ENCODE measurements around the gene MCTP2.

The MCTP2 gene, protein sequence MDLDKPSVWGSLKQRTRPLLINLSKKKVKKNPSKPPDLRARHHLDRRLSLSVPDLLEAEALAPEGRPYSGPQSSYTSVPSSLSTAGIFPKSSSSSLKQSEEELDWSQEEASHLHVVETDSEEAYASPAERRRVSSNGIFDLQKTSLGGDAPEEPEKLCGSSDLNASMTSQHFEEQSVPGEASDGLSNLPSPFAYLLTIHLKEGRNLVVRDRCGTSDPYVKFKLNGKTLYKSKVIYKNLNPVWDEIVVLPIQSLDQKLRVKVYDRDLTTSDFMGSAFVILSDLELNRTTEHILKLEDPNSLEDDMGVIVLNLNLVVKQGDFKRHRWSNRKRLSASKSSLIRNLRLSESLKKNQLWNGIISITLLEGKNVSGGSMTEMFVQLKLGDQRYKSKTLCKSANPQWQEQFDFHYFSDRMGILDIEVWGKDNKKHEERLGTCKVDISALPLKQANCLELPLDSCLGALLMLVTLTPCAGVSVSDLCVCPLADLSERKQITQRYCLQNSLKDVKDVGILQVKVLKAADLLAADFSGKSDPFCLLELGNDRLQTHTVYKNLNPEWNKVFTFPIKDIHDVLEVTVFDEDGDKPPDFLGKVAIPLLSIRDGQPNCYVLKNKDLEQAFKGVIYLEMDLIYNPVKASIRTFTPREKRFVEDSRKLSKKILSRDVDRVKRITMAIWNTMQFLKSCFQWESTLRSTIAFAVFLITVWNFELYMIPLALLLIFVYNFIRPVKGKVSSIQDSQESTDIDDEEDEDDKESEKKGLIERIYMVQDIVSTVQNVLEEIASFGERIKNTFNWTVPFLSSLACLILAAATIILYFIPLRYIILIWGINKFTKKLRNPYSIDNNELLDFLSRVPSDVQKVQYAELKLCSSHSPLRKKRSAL

GRCh38 chr15:94230883-94231722 is at the start of gene MCTP2:
Gene MCTP2, plus strand, starts transcription at chr15:94231561. Its CDS starts 66,705 bp downstream, at chr15:94298266.
- DNase-seq, result peak; percentile 78

DNA sequence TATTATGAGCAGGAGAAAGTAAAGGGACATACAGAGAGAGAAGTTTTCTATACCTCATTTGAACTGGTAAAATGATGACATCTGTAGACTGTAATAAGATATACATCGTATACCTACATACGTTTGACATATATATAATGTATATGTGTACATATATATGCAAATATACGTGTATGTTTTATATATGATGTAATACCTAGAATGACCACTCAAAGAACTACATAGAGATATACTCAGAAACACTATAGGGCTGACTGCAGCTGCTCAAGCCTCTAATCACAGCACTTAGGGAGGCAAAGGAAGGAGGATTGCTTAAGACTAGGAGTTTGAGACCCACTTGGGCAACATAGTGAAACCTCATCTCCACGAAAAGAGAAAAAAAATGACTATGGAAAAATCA is 48.5 kb upstream of the MCTP2 start:
- DNase-seq, result no peak

- no peak for DNase-seq
Measured at GRCh38 chr15:94185547-94186236, 45.7 kb upstream of the MCTP2 start.

DNA sequence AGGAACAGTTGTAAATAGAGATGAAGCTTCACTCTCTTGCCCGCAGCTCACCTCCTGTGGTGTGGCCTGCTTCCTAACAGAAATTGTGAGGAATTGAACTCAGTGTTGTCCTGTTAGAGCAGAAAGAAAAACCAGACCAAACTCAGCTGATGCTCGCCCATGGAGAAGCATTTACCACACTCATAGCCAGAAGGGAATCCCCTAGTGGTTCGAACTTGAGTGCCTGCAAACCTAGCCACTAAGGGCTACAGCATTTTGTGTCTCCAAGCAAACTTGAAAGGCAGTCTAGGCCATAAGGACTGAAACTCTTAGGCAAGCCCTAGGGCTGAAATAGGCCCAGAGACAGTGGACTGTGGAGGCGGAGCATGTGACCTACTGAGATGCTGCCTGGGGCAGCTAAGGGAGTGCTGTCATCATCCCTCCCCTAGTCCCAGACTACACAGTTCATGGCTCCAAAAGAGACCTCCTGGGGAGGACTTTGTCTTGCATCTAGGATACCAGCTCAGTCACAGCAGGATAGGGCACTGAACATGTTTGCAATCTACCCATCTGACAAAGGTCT is 44.5 kb upstream of the MCTP2 start:
- DNase-seq, result no peak

DNA sequence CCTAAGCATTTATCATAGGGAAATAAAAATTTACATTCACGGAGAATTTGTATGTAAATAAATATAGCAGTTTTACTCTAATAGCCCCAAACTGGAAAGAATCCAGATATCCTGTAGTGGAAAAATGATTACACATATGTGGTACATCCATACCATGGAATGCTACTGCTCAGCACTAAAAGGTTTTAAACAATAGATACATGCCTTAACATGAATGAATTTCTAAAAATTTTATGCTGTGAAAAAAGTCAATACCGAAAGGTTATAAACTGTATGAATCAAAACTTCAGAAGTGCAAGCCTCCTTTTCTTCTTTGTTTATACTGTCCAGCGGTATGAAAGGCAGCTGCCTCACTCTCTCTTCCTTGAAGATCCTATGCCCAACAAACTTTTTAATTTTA is 37.5 kb upstream of the MCTP2 start:
- no peak for DNase-seq

DNA sequence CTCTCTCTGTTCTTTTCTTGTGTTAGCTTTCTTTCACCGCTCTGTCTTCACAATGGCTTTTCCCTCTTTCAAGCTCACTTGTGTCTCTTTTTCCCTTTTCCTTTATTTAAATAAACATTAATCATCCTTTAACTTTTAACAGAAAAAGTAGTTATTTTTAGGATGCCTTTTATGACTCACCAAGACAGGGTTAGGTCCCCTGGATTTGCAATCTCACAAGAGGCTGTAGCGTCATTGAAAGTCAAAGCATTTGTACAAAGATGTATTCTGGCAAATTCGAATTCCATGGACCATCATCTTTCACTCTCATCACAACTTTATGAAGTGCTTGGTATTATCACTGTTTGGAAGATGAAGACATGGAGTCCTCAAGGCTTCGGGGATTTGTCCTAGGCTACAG is 34.8 kb upstream of the MCTP2 start:
- no peak for DNase-seq

- no peak for DNase-seq
Measured at GRCh38 chr15:94198633-94199032, 32.7 kb upstream of the MCTP2 start.

GRCh38 chr15:94199725-94200124 is 31.6 kb upstream of the MCTP2 start:
- DNase-seq, result no peak

DNA sequence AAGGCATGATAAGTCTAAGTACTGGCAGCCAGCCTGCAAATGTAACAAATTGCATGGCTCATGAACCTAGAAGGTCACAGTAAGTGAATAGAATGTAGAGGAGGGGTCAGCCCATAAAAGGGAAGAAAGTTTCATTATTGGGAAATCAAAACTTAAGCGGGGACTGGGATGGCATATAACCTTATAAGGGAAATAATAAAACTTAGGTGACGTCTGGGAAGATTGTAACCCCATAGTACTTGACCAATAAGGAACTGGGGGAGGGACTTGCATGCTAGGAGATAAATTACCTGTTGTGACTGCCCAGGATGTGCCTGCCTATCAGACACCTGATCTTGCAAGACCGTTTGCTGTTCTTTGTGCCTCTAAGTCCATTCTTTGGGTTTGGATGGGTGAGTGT is 28.1 kb upstream of the MCTP2 start:
- DNase-seq, result no peak

DNA sequence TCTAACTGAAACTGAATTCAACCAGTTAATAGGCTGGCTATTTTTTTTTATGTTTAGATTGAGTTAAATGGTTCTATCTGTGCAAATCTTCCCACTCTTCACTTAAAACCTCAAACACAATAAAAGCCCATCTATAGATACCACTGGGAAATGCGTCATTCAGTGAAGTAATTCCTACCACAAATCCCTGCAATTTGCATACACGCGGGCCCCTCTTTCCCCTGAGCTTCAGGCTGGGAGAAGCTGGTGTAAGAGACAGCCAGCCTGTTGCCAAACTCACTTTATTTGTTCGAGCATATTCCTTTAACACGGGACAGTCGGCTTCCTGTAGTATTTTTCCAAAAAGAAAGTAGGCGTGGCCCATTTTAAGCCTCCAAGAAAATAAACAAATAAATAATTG is 26.0 kb upstream of the MCTP2 start:
- no peak for DNase-seq

DNA sequence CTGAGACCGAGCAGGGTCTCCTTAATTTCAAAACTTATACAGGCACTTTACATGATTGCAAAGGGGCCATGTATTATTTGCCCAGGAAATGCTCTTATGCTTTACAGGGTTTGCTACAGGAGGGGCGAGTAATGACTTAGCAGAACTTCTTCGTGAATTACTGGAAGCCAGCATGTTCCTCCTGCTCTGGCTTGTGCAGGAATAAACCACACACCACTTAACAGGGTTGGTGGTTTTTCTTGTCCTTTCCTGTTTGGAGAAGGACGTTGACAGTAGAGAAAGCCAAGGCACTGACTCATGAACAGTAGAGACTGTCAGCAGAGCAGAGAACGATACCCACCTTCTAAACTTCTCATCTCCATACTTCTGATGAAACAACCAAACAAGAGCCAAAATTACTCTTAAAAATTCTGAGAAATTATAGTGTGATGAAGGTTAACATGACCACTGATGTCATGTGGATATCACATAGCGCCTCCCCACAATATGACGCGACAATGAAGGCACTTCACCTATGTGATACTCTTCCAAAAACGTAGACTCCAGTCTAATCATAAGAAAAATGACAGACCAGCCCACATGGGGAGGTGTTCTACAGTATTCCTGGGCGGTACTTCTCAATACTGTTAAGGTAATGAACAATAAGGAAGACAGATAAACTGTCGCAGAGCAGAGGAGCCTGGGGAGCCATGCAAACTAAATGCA is 24.7 kb upstream of the MCTP2 start:
- DNase-seq, result no peak

- no peak for DNase-seq
Measured at GRCh38 chr15:94212291-94212690, 19.1 kb upstream of the MCTP2 start.

GRCh38 chr15:94225616-94226015 is 5.7 kb upstream of the MCTP2 start:
- no peak for DNase-seq

GRCh38 chr15:94228611-94229010 is 2.8 kb upstream of the MCTP2 start:
- no peak for DNase-seq

- DNase-seq, result no peak
Measured at GRCh38 chr15:94229591-94230369, 1.6 kb upstream of the MCTP2 start.

DNA sequence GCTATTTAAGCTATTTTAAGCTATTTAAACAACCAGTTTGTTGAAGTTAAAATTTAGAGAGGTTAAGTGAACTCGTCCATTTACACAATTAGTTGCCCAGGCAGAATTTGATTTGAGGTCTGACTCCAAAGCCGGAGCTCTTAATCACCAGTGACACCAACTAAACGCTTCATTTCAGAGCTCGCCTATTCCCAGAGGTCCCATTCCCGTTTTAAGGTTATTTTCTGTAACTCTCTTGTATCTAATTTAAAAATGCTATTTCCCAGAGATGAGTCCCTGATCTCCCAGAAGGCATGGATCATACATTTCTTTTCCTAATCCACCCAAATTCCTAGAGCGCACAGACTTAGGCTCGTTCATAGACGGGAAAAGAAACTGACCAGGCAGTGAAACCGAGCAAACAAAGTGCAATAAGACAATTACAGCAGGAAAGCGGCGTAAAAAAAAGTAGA is 904 bp upstream of the MCTP2 start:
- DNase-seq, result peak; percentile 49

DNA sequence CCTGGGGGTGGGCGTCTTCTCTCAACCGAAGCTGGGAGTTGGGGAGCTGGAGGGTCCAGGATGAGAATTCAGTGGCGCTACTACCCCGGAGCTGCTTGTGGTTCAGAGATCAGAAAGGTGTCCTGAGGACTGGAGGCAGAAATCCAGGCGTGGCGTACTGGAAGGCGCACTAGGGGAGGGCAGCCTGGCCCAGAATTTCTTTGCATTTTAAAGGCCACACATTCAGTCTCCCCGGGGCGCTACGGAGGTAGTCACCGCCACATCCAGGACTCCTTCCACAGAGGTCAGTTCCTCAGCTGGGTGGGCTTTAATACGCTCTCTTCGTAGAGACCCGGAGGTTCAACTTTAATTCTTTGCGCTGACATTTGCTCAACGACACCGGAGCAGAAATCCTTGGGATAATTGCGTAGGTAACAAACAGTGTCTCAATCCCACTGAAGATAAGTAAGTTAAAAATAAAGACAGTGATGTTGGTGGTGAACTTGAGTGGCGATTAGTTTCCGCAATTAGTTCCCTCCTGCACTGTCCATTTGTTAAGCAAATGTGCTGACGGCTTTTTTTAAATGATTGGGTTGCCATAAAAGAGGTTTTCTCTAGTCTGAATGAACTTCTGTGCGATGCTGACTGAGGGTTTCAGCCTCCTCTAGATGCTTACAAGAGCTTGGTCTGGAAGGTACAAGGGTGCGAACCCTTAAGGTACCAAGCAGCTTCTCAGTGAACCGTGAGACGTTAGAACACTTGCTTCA is 535 bp downstream of the MCTP2 start:
- DNase-seq, result peak; percentile 36

GRCh38 chr15:94233441-94233840 is 2.1 kb downstream of the MCTP2 start:
- DNase-seq, result no peak

- no peak for DNase-seq
Measured at GRCh38 chr15:94234300-94234699, 2.9 kb downstream of the MCTP2 start.

GRCh38 chr15:94235041-94235440 is 3.7 kb downstream of the MCTP2 start:
- no peak for DNase-seq
